Colon (tissue), 2 donors: ENCODE measurements around the gene HMGCS2.
"Not testable (repeated sequence)": the region's sequence is repeated elsewhere in the genome, so short reads cannot be mapped to it uniquely, and the experiment has no call there.

Source experiments
- FAIRE-seq: peaks from 2 replicates; lab custom pipeline; 2012; peaks lifted over from hg19 to GRCh38; lab: Jason Lieb, UNC
- donor health status: control.
- donor health status: control.

HMGCS2 gene

GRCh38 chr1:119787776-119788175, 19.1 kb upstream of the HMGCS2 start:
- peak; percentile 49 for FAIRE-seq

GRCh38 chr1:119786473-119787050, 17.9 kb upstream of the HMGCS2 start:
- FAIRE-seq = not testable (repeated sequence)

GRCh38 chr1:119786046-119786445, 17.3 kb upstream of the HMGCS2 start:
- FAIRE-seq = not testable (repeated sequence)

- FAIRE-seq = no peak
These were observed 15.6 kb upstream of the HMGCS2 start for GRCh38 chr1:119784191-119784781.

- no peak for FAIRE-seq
These were observed 14.9 kb upstream of the HMGCS2 start for GRCh38 chr1:119783354-119784185.

GRCh38 chr1:119782631-119783325, 14.1 kb upstream of the HMGCS2 start:
- FAIRE-seq = no peak

- FAIRE-seq = no peak
These were observed 12.9 kb upstream of the HMGCS2 start for GRCh38 chr1:119781434-119782210.

- no peak for FAIRE-seq
These were observed 11.2 kb upstream of the HMGCS2 start for GRCh38 chr1:119779869-119780356.

GRCh38 chr1:119778886-119779560, 10.3 kb upstream of the HMGCS2 start:
- FAIRE-seq = no peak

- FAIRE-seq = no peak
These were observed 9.7 kb upstream of the HMGCS2 start for GRCh38 chr1:119778359-119778758.

- no peak for FAIRE-seq
These were observed 6.2 kb upstream of the HMGCS2 start for GRCh38 chr1:119774746-119775490.

GRCh38 chr1:119773711-119774241, 5.1 kb upstream of the HMGCS2 start:
- no peak for FAIRE-seq

GRCh38 chr1:119772298-119772697, 3.6 kb upstream of the HMGCS2 start:
- FAIRE-seq = no peak

GRCh38 chr1:119771770-119772169, 3.1 kb upstream of the HMGCS2 start:
- FAIRE-seq = no peak

GRCh38 chr1:119771016-119771415, 2.3 kb upstream of the HMGCS2 start:
- FAIRE-seq = no peak

GRCh38 chr1:119767486-119767885, 1.2 kb downstream of the HMGCS2 start:
- FAIRE-seq = no peak

GRCh38 chr1:119766374-119766794, 2.3 kb downstream of the HMGCS2 start:
- FAIRE-seq = no peak

- FAIRE-seq = no peak
These were observed 4.5 kb downstream of the HMGCS2 start for GRCh38 chr1:119764220-119764619.

- FAIRE-seq = no peak
These were observed 5.8 kb downstream of the HMGCS2 start for GRCh38 chr1:119762953-119763352.

- no peak for FAIRE-seq
These were observed 6.3 kb downstream of the HMGCS2 start for GRCh38 chr1:119762409-119762808.
